GM18861 (cell line): ENCODE results near the gene ERC1.
"Not testable (repeated sequence)": the region's sequence is repeated elsewhere in the genome, so short reads cannot be mapped to it uniquely, and the experiment has no call there.

ENCODE experiments used
- ATAC-seq: cut with Tn5 transposase; IDR thresholded peaks from one replicate; pipeline ENCODE4 v1.9.1; 2021; ENCODE audit not compliant: unreplicated experiment

The ERC1 gene

DNA sequence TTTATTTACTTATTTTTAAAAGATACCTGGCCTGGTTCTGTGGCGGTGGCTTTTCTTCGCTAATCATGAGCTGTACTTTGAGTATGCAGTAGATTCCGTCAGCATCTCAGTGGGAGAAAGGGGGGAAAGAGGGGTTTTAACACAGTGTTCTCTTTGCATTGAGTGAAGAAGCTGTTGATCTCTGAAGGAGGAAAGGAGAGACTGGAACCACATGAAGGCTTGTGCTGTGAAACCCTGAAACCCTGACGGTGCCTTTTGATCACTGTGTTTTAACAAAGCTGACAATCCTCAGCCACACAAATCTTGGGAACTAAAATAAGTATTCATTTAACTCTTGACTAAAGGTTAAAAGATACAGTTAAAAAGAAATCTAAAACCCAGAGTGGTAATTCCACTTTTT lies 353.2 kb downstream of the ERC1 start:
- no peak for ATAC-seq

DNA sequence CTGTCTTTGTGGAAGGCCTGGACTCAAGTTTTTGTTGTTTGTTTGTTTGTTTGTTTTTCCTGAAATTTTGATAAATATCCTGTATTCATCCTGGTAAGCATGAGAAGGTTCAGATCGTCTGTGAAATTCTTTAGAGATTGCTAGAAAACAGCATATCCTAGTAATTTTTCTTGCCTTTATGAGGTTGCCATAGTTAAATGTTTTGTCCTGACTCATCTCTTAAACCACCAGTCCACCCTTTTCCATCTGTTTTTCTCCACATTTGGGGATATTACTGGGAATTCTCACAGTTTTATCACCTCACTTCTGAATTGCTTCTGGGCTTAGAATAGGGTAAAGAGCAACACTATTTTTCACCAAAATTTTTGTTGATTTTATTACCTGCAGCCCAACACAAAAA lies 355.1 kb downstream of the ERC1 start:
- no peak for ATAC-seq

DNA sequence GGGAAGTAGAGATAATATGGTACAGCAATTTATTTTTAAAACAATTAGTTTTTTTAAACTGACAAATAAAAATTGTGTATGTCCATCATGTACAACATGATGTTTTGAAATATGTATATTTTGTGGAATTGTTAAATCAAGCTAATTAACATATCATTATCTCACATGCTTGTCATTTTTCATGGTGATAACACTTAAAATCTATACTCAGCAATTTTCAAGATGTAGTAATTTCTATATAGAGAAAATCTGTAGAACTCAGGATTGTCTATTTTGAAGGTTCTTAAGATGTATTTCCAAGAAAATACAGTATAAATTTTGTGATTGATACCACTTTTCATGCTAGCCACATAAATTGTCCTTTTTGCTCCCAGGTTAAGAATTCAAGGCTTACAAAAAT lies 356.3 kb downstream of the ERC1 start:
- no peak for ATAC-seq

DNA sequence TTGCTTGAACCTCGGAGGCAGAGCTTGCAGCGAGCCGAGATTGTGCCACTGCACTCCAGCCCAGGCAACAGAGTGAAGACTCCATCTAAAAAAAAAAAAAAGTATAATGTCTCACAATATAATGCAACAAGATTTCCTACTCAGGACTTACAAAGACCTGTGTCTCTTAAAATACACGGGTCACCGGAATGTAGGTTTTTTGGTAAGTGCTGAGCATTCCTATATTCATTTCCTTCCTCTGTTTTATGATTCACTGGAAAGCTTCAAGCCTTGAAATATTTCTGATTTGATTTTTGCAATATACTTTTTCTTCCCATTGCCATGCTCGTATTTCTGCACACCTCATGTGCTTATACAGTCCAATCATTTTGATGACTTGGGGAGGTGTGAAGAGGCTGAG lies 357.6 kb downstream of the ERC1 start:
- ATAC-seq: no peak

DNA sequence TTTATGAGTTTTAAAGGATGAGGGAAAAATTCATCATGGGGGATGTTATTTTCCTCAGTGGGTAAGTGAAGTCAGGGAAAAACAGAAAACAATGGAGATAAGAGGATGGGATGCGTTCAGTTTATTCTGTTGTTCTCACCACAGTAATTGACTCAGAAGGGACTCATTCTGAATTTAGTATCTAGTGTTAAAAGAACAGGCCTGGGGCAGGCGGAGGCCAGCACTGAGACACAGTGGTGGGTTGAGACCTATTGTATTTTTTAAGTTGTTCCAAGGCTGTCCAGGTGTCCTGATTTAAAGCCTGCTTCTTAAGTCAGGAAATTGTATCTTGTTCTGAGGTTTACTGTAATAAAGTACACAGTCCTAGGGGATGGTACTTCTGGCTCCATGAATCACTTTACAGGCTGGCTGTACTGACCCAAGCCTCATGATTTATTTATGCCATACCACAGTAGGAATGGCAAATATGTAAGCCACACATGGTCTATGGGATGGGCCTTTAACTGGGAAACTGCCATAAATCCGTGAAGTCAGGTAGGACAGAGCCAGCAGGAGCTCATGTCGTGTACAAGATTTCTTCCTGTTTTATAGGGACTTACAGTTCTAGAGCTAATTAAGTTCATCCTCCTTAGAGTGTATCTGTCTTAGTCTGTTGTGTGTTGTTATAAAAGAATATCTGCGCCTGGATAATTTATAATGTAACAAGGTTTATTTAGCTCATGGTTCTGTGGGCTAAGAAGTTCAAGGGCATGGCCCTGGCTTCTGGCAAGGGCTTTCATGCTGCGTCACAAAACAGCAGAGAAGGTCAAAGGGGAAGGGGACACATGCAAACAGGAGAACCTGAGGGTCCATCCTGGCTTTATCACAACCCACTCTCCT lies 359.3 kb downstream of the ERC1 start:
- ATAC-seq: no peak

DNA sequence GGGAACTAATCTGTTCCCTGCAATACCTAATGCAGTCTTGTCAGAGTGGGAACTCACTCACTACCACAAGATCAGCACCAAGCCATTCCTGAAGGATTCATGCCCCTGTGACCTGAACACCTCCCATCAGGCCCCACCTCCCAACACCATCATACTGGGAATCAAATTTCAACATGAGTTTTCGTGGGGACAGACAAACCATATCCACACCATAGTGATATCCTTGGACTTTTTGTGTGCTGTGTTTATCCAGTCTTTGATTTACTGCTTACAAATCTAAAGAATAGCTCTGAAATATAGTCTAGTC lies 359.9 kb downstream of the ERC1 start:
- ATAC-seq: no peak

DNA sequence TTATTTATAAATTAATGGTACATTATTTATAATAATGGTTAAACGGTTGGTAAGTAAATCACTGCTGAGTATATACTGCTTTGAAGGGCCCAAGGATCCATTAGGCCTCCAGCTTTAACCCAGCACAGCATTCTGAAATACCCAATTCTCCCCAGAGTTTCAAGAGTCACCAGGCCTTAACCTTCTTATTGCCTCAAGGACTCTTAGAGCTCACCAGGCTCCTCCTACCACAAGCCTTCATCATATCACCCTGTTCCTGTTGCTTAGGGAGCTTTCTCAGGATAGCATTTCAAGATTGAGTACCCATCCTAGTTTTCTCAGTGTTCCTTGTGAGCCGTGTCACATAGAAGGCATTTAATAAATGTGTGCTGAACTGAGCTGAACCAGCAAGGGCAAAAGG lies 360.9 kb downstream of the ERC1 start:
- no peak for ATAC-seq

DNA sequence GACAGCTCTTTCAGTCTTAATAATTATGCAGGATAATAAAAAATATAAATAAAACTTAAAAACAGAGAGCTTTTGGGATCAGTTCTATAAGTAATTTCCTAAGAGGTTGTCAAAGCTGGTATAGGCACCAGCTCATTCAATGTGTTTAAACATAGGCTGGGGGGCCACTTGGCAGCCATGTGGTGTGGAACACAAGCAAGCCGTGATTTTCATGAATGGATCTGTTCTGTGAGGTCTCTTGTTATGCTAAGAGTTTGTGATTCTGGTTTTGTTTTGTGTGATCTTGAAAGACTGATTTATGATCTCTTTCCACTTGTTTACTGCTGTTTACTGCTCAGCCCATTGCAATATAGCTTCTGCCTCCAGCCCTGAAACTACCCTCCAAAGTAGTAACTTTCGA lies 362.4 kb downstream of the ERC1 start:
- ATAC-seq: no peak

DNA sequence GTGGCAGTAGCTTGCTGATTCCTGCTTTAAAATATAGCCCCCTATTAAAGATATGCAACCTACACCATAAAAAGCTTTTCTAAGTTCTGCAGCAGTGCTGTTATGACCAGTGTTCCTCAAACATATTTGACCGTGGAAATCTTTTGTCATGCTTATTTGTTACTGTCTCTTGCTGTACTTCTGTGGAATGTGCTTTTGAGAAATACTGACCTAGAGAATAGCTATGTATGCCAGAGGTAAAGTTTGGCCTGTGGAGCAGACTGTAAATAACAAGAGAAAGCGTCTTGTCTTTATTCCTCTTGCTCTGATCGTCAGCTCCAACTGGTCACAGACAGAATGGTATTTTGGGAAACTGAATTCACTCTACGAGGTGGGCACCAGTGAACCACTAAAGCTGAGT lies 364.4 kb downstream of the ERC1 start:
- no peak for ATAC-seq

DNA sequence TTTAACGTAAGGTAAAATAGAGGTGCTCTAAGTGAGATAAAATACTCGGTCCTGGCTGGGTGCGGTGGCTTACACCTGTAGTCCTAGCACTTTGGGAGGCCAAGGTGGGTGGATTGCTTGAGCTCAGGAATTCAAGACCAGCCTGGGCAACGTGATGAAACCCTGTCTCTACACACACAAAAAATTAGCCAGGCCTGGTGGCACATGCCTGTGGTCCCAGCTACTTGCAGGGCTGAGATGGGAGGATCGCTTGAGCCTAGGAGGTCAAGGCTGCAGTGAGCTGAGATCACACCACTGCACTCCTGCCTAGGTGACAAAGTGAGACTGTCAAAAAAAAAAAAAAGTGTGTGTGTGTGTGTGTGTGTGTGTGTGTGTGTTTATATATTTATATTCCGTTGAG lies 364.8 kb downstream of the ERC1 start:
- ATAC-seq: not testable (repeated sequence)

DNA sequence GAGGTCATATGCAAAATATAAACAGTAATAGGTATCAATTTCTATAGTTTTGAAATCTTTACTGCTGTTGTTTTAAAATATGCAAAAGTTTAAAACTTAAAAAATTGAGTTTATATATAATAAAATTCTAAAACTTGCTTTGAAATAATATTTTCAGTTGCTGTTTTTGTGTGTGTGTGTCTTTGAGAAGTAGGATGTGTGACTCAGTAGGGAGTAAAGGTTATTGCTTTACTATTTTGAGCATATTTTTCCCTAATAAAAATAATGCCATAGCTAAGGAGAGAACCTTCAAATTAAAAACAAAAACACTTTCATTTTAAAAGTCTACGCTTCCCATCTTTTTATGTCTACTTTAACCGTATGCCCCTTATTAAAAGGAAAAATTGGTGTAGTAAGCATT lies 365.3 kb downstream of the ERC1 start:
- no peak for ATAC-seq

DNA sequence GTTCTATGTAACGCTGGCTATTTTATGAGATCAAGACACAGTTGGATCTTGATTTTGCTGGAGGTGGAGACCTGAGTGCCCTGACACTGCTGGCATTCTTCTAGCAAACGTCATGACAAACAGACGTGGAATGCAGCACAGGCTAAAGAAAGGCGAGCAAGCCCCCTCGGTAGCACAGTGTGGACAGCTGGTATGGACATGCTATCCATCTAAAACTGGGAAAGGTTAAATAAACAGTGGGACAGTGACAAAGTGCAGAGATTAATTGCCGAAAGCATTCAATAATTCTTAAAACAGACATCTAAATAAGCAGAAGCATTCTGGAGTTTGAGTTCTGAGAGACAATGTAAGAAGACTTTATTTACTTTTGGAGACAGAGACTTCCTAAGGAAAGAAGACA lies 366.1 kb downstream of the ERC1 start:
- ATAC-seq: no peak

DNA sequence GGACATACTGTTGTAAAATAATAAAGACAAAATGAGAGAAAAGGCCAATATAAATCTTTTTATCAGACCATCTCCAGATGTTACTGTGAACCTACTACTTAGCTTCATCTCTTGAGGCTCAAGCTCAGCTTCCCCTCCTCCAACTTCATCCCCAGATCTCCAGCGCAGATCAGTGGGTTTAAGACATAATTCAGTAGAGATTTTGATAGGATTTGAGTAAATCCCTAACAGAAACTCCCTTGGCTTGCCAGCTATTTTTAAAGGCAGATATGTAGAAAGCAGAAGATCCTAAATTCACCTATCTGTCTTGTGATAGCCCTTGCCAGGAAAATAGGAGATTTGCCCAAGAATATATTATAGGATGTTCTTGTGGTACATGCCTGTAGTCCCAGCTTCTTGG lies 366.7 kb downstream of the ERC1 start:
- no peak for ATAC-seq

DNA sequence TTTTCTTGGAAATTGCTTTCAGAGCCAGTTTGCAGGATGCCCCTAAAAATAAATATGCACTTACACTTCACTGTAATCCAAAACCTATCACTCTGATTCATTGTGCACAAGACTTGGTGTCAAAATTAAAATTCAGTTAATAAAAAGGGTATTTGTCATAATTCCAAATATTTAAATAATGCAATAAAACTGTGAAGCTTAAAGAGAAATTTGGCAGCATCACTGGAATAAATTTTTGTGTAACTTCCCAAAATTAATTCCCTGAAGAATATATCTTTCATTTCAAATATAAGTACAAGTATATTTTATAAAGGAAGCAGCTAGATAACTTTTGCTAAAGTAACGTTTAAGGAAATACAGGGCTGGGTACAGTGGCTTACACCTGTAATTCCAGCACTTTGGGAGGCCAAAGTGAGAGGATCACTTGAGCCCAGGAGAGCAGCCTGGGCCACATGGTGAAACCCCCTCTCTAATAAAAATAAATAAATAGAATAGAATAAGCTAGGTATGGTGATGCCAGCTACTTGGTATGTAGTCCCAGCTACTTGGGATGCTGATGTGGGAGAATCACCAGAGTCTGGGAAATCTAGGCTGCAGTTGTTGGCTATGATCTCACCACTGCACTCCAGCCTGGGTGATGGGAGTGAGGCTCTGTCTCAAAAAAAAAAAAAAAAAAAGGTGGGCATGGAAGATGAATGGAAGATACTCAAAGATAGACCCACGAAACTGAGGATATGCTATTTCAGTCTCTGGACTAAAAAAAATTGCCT lies 369.6 kb downstream of the ERC1 start:
- no peak for ATAC-seq

DNA sequence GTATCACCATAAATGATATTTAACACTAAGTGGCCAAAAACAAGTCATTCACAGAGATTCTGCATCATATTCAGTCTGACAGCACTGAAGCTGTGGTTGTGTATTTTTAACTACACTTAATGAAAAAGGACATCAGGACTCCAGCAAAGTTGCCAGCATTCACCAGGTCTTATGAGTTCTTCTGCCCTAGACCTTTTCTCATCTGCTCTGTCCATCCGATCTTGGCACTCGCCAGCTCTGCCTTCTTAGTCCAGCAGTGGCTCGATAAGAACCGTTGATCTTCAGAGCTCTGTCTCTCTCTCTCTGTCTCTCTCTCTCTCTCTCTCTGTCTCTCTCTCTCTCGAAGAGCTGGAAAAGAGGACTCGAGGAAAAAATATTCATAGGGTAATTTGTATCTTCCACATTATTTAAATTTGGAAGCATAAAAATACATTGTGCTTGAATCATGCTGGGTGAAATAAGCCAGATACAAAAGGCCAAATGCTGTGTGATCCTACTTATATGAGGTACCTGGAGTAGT lies 371.2 kb downstream of the ERC1 start:
- ATAC-seq: no peak

DNA sequence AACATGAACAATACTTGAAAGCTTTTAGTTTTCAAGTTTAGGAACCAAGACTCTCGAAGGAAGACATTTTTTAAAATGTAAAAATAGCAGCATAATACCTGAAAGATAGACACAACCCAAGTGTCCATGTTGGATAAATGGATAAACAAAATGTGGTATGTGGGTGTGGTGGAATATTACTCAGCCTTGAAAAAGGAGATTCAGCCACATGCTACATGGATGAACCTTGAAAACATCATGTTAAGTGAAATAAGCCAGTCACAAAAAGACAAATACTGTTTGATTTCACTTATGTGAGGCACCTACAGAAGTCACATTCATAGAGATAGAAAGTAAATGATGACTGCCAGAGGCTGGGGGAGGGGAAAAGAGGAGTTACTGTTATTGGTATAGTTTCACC lies 374.7 kb downstream of the ERC1 start:
- no peak for ATAC-seq

DNA sequence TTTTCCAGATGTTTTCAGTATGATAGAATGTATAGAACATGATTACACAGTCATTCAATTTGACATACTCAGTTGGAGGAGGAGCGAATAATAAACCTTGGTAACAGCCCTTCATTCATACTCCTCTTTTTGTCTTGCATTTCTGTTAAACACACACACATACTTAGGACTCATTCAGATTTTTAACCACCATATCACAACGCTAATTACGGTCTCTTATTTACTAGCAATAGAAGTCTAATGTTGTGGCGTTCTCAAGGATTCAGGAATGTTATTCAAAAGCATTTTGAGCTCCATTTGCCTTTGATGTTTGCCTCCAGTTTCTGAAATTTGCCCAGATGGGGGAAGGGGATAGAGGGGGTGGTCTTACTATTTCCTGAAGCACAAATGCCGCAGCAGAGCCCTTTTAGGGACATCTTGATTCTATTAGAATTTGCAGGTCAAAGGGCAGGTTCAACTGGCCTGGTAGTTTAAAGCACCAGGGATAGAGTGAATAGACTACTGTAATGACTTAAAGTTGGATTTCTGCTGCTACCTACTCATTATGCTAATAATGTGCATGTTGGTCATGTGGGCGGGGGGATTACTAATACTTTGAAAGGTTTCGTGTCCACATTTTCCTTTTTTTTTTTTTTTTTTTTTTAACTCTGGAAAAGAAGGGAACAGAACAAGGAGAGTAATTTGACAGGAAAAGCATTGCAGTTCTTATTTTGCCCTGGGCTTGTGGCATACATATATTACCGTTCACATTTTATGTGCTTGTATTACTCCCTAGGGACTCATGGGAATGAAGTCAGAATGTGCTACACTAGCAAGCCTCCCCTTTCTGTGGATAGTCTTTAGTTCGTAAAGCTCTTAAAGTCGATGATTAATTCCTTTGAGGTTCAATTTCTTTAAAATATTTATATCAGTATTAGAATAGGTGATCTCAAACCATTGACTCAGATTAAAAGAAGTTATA lies 376.6 kb downstream of the ERC1 start:
- ATAC-seq: no peak

DNA sequence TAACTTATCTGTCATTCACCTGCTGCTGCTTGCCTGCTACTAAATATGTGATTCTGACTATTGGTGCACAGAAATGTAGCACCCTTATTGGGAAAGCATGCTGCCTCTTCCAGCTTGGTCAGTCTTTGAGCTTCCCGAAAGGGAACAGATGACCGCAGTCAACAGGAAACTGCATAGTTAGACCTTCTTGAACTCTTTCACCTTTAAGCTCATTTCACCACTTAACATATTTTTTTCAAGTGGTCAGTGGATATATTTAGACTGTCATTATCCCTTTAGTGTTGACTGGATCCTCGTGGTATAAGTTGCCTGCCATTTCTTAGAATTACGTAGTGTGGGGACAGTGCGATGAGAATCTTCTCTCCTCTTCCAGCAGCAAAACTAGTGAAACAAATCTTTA lies 378.4 kb downstream of the ERC1 start:
- ATAC-seq: no peak

DNA sequence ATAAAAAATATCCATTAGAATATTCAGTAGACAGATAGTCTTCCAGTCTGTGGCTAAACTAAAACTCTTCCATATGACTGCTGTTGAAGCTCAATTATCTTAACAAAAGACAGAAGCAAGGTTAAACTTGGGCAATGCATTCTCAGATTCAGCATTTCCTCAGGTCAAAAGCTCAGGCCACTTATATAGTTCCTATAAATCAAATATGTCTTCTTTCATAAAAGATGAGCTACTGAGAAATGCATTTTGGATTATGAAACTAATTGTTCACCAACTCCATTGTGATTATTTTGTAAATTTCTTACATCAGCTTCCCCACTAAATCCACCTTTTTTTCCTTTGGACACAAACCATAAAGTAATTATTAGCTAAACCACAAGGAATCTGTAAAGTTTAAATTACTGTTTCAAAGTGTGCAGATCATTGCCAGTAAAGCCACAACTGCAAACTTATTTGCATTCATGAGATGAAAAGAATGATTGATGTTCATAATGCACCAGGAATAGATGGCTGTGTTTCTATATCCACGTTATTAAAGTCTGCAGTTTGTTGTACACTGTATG lies 379.0 kb downstream of the ERC1 start:
- ATAC-seq: no peak

DNA sequence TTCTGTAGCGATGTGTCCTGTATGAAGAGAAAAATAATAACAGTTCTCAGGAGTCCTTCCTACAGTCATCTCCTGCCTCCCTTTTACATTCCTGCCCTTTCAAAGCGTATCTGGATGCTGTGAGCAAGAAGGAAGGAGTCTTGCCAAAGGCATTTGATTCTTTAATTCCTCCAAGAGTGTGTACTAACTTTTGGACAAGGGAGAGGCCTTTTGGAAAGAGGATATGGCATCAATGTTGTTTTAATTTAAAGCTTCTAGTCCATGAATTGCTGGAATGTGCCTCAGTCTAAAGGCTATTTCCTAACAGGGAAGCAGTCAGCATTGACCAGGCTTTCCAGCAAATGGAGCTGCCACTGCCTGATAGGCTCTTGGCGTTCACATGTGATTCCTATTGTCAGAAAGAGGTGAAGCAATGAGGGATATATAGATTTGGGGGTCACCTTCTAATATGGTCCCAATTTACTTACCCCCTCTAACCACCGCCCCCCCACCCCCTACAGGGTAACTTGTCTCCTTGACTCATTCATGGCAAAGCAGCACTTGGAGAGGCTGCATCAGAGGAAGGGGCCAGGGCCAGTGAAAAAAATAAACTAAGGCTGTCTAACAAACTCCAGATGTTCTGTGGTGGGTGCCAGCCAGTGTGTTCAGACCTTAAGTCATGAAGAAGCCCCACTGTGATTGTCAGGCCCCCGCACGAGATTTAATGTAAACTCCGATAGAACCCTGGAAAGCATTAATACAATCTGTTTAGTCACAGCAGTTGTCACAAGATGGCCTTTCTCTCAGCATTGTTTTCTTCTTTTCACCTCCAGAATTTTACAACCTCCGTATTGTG lies 383.1 kb downstream of the ERC1 start:
- no peak for ATAC-seq
